GM18907 (cell line): ENCODE measurements around the gene CYB561.

Experiments used
- ATAC-seq: cut with Tn5 transposase; IDR thresholded peaks from one replicate; pipeline ENCODE4 v1.9.1; 2021; ENCODE audit warnings: mild to moderate bottlenecking, moderate library complexity; ENCODE audit not compliant: unreplicated experiment

Gene CYB561

GRCh38 chr17:63445954-63446752 is at the start of gene CYB561:
Gene CYB561, minus strand, starts transcription at chr17:63446306. Its CDS starts 8,759 bp downstream, at chr17:63437547.
- peak; percentile 62 for ATAC-seq

- ATAC-seq, result no peak
Measured at GRCh38 chr17:63495491-63495890, 49.4 kb upstream of the CYB561 start.

GRCh38 chr17:63494300-63494928 is 48.3 kb upstream of the CYB561 start:
- ATAC-seq, result no peak

- no peak for ATAC-seq
Measured at GRCh38 chr17:63493411-63493810, 47.3 kb upstream of the CYB561 start.

- no peak for ATAC-seq
Measured at GRCh38 chr17:63492940-63493339, 46.8 kb upstream of the CYB561 start.

GRCh38 chr17:63491977-63492618 is 46.0 kb upstream of the CYB561 start:
- no peak for ATAC-seq

GRCh38 chr17:63491413-63491812 is 45.3 kb upstream of the CYB561 start:
- ATAC-seq, result no peak

GRCh38 chr17:63490858-63491400 is 44.8 kb upstream of the CYB561 start:
- ATAC-seq, result no peak

- no peak for ATAC-seq
Measured at GRCh38 chr17:63490329-63490728, 44.2 kb upstream of the CYB561 start.

GRCh38 chr17:63489291-63489690 is 43.2 kb upstream of the CYB561 start:
- ATAC-seq, result no peak

GRCh38 chr17:63488851-63489250 is 42.7 kb upstream of the CYB561 start:
- ATAC-seq, result no peak

- ATAC-seq, result no peak
Measured at GRCh38 chr17:63487014-63487339, 40.9 kb upstream of the CYB561 start.

GRCh38 chr17:63486317-63487013 is 40.4 kb upstream of the CYB561 start:
- no peak for ATAC-seq

- no peak for ATAC-seq
Measured at GRCh38 chr17:63483655-63484575, 37.8 kb upstream of the CYB561 start.

GRCh38 chr17:63483038-63483437 is 36.9 kb upstream of the CYB561 start:
- ATAC-seq, result no peak

- ATAC-seq, result no peak
Measured at GRCh38 chr17:63482509-63482908, 36.4 kb upstream of the CYB561 start.

GRCh38 chr17:63481488-63481870 is 35.4 kb upstream of the CYB561 start:
- ATAC-seq, result no peak

GRCh38 chr17:63480826-63481487 is 34.9 kb upstream of the CYB561 start:
- no peak for ATAC-seq

GRCh38 chr17:63480192-63480784 is 34.2 kb upstream of the CYB561 start:
- ATAC-seq, result no peak
